GM21576 (cell line): ENCODE measurements around the gene GDAP2.

Source experiments
- ATAC-seq: cut with Tn5 transposase; IDR thresholded peaks from one replicate; pipeline ENCODE4 v1.9.1; 2021; ENCODE audit warnings: mild to moderate bottlenecking, moderate library complexity; ENCODE audit not compliant: unreplicated experiment

The GDAP2 gene

GRCh38 chr1:117843791-117844190 lies 85.6 kb downstream of the GDAP2 start:
- ATAC-seq, result no peak

DNA sequence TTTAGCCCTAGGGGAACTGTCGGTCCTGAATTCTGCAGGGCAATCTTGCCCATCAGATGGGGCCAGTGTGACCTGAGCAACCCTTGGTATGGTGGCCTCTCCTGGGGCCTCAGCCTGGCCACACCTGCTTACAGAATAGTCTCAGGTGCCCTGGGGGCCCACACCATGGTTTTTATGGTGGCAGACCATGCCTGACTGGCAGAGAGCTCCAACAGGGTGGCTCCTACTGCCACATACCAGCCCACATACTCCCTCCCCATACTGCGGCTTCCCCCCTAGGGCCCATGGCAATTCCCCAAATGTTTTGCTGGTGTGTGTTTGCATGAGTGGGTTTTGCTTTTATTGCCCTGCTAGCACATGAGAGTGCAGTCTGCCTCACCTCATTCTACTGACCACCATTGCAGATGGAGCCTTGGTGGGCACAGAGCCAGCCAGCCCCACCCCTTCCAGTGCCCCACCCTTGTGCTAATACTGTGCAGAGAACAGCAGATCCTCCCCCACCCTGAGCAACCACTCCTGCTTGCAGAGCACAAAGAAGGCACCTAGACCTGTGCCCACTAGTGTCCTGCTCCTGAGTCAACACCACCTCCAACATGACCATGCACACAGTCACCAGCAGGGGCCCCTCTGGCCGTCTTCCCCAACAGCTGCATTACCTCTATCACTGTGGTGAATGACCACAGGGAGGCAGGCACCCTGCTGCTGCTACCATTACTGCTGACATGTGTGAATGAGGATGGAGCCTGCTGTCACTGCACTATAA lies 86.8 kb downstream of the GDAP2 start:
- no peak for ATAC-seq

GRCh38 chr1:117841117-117841650 lies 88.2 kb downstream of the GDAP2 start:
- no peak for ATAC-seq

DNA sequence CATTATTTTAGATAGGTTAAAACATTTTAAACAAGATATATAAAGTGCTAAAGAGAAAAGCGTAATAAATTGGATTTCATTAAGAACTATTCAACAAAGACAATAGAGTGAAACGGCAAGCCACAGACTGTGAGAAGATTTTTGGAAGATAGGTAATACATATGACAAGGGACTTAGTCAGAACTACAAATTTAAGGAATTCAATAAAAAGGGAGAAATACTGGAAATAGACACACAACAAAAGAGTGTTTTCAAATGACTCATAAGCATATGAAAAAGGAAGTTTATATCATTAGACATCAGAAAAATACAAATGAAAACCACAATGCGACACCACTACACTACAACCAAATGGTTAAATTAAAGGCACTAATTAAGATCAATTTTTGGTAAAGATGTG lies 90.5 kb downstream of the GDAP2 start:
- no peak for ATAC-seq

DNA sequence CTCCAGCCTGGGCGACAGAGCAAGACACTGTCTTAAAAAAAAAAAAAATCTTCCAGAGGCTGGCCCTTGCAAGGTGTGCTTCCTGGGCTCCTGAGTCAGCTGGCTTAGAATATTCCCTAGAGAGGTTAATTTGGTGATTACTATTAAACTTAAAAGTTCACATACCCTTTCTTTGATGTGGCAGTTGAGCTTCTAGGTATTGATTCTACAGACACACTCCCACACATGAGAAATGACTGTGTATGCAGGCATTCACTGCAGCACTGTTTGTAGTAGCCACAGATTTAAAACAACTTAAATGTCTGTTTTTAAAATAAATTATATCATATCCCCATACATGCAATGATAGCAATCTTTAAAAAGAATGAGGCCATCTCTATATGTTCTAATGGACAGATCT lies 93.4 kb downstream of the GDAP2 start:
- ATAC-seq, result no peak

DNA sequence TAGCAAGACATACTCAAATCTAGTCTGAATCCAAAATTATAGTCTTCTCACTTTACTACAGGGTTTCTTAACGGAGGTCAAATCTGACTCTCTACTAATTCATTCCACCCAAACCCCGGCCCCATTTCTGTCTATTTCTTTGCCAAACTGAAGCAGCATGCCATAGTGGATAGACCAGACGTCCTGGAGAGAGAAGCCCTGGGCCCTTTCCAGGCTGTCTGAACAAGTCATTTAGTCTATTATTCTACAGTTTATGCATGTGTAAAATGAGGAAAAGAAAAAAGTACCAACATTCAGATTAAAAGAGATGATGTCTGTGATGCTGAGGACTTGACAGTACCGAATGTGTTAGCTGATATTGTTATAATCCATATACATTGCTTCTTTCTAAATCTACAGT lies 95.0 kb downstream of the GDAP2 start:
- ATAC-seq, result no peak

- ATAC-seq, result no peak
These were observed 97.0 kb downstream of the GDAP2 start for GRCh38 chr1:117832453-117832852.

DNA sequence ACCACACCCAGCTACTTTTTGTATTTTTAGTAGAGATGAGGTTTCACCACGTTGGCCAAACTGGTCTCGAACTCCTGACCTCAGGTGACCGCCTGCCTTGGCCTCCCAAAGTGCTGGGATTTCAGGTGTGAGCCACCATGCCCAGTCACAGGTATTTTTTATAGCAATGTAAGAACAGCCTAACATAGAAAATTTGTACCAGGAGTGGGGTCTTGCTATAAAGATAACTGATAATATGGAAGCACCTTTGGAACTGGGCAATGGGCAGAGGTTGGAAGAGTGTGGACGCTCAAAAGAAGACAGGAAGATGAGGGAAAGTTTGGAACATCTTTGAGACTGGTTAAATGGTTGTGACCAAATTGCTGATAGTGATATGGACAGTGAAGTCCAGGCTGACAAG lies 99.2 kb downstream of the GDAP2 start:
- ATAC-seq, result no peak

GRCh38 chr1:117828201-117828600 lies 101.2 kb downstream of the GDAP2 start:
- ATAC-seq, result no peak

DNA sequence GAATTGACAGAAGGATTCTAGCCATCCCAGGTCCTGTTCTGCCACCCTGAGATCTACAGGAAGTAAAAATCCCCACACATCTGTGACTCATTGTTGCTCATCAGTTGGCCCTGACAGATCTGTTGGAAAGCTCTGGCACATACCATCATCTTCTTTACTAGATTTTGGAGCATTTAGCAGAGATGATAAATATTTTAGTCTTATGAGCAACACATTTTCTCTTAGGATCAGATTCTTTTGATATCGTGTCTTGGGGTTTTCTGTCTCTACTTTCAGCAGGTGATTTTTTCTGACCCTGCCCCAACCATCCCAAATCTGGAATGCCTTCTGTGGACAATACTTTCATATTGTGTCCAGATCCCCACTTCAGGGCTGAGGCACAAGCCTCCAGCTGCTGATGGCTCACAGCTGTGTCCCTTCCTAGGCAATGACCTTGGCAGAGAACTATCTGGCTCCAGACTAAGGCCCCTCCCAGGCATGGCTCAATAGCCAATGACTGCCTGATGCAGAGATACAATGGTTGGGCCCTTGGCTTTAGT lies 102.8 kb downstream of the GDAP2 start:
- no peak for ATAC-seq

DNA sequence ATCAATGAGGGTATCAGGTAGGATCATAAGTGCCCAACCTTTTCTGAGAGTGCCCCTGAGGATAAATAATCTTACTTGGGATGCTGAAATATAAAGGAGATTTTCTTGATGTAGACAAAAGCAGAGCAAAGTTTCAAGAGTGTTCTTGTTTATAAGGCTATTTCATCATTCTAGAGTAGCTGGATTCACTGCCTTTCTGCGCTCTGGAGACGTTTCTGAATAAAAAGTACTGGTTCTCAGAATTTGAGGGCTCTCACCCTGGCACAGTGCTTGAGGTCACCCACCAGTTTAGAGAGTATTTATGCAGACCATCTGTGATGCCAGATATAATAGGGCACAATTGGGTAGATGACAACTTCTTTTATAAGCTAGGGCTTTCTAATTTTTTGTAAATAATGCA lies 103.3 kb downstream of the GDAP2 start:
- ATAC-seq, result no peak

DNA sequence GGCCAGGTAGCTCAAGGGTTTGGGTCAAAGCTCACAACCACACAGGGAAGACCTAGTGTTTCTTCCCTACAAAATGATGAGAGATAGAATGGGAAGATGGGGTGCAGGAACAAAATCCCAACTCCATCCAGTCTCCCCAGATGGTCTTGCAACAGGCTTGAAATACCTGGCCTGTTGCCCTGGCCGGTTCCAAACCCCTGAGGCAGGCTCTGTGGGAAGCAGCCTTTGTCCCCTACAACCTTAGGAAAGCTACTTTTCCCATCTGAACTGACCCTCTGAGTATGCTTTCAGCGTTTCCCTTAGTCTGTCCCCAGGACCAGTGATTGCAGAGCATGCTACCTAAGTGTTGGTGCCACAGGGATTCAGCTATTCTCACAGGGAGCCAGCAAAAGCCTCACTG lies 104.0 kb downstream of the GDAP2 start:
- ATAC-seq, result no peak

- ATAC-seq, result no peak
These were observed 104.8 kb downstream of the GDAP2 start for GRCh38 chr1:117824616-117825015.

DNA sequence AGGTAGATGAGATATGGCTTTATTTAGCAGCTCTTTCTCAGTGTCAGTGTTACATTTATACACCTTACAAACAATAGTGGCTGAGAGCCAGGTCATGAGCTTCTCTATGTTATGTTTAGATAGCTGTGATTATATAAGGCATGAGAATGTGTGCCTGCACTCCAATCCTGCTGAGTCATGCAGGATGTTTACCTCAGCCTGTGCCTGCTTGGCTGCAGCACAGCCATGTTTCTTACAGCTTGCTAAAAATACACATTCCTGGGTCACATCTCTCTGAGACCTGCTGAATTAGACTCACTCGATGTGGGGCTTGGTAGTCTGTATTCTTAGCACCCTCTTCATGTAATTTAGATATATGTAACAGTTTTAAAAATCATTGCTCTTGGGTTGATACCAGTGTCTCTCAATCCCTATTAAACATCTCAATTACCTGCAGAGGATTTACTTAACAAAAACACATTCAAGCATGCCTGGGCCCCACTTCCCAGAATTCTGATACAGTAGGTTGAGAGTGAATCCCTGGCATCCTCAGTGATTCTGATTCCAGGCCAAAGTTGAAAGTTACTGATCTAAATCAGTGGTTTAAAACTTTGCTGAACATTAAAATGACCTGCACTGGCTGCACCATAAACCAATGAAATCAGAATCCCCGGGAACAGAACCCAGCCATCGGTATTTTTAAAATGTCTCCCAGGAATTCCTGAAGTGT lies 107.5 kb downstream of the GDAP2 start:
- ATAC-seq, result no peak

DNA sequence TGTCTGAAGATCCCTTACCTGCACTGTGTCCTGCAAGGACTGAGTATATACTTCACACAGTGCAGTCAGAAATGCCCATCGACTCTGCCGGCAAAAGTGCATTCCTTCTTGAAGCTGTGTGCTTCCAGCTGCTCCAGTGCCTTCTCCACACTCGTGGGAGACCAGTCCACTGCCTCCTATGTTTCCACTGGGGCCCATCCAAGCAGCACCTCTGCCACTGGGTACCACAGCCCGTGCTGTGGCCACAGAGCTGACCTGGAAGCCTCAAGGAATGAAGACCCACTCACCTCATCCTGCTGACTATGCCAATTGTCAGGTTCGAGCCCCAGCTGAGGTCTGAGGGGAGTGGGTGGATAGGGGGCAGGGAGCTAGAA lies 108.1 kb downstream of the GDAP2 start:
- no peak for ATAC-seq

DNA sequence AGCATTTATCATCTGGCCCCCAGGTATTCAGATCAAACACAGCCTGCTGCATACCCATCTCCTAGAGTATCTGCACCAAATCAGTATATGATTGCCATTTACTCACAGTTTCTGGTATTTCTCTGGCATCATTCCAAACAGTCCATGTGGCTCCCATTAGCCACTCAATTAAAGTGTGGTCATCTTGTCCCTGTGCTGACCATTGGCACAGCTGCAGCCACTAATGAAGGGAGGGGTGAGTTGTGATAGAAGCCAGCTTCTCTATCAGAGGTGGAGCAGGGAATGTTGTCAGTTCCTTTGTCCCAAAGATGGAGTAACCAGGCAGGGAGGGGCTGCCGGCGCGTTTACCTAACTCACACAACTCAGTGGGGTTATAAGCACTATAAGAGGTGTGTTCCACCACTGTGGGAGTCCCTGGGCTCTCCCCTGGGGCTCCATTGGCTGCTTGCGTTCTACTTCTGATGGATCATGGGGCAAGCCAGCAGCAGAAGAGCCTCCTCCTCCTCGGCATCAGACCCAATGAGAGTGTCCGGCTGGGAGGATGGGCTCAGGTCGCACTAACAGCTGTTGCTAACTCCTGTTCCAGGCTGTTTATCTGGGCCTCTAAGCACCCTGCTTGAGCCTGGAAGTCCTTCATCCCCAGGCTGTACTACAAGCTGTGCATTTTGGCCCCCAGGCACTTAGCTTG lies 108.6 kb downstream of the GDAP2 start:
- no peak for ATAC-seq

GRCh38 chr1:117820096-117820495 lies 109.3 kb downstream of the GDAP2 start:
- ATAC-seq, result no peak

DNA sequence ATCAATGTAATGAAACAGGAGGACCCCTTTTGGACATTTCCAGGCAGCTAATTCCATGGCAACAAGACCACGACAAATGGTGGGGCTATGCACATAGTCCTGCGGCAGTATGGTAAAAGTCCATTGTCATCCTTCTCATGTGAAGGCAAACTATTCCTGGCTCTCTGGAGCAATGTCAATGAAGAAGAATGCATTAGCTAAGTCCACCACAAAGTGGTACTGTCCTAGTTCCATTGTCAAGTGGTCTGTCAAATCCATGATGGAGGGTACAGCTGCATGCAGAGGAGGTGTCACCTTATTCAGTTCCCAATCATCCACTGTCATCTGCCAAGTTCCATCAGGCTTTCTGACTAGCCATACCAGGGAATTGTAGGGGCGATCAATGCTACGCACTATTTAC lies 110.1 kb downstream of the GDAP2 start:
- ATAC-seq, result no peak

- no peak for ATAC-seq
These were observed 111.0 kb downstream of the GDAP2 start for GRCh38 chr1:117818456-117818855.

DNA sequence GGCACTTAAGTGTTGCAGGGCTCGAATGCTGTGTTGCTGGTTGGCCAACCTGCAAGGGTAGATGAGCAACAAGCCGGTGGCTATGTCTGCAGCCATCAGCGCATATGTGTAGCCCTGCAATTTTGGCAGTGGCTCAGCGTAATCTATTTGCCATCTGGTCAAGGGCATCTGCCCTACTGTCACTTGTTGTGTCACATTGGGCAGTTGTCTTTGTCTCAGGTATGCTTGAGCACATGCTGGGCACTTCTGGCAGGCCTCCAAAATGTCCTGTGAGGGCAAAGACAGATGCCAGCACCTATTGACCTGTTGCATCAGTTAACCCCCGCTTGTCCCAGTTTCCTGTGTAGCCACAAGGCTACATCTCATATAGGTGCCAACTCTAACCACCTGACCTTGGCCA lies 111.8 kb downstream of the GDAP2 start:
- no peak for ATAC-seq

GRCh38 chr1:117815926-117816325 lies 113.5 kb downstream of the GDAP2 start:
- ATAC-seq, result no peak
